DOHH2 (cell line): Measurements from ENCODE around the gene CDHR3.

Experiments
- H3F3A ChIP-seq: fragments of 200-600 bp; sonication (generic), shearing (Covaris generic); 2 replicates; pipeline ENCODE4 v1.6.0; 2016; ENCODE audit warnings: antibody characterized with exemption, mild to moderate bottlenecking; ENCODE audit not compliant: control insufficient read depth, insufficient read depth
- H3K27ac ChIP-seq: fragments of 200-600 bp; sonication (generic); 2 replicates; pipeline ENCODE4 v1.5.1; 2014; ENCODE audit warnings: low read depth, mild to moderate bottlenecking, low read length, moderate library complexity
- H3K27me3 ChIP-seq: fragments of 200-600 bp; sonication (generic); 2 replicates; pipeline ENCODE4 v1.6.1; 2014; ENCODE audit warnings: mild to moderate bottlenecking, low read length, mixed read lengths; ENCODE audit not compliant: control insufficient read depth
- H3K36me3 ChIP-seq: fragments of 200-600 bp; sonication (generic); 2 replicates; pipeline ENCODE4 v1.6.1; 2014; ENCODE audit warnings: mild to moderate bottlenecking, low read length, moderate library complexity, mixed read lengths; ENCODE audit not compliant: control insufficient read depth
- H3K4me1 ChIP-seq: fragments of 200-600 bp; sonication (generic); 2 replicates; pipeline ENCODE4 v1.6.1; 2014; ENCODE audit warnings: mild to moderate bottlenecking, low read length, mixed read lengths; ENCODE audit not compliant: control insufficient read depth
- H3K4me2 ChIP-seq: fragments of 200-600 bp; sonication (generic); 2 replicates; pipeline ENCODE4 v1.6.0; 2014; ENCODE audit warnings: mild to moderate bottlenecking, low read length, moderate library complexity
- H3K4me3 ChIP-seq: fragments of 200-600 bp; sonication (generic); 2 replicates; pipeline ENCODE4 v1.5.1; 2014; ENCODE audit warnings: mild to moderate bottlenecking, low read length, mixed read lengths
- H3K79me2 ChIP-seq: fragments of 200-600 bp; sonication (generic); 2 replicates; pipeline ENCODE4 v1.6.1; 2014; ENCODE audit warnings: mild to moderate bottlenecking, low read length, mixed read lengths; ENCODE audit not compliant: control insufficient read depth
- H3K9me2 ChIP-seq: fragments of 200-600 bp; sonication (generic); replicated peaks from 2 replicates; pipeline ENCODE4 v1.6.1; 2014; ENCODE audit warnings: mild to moderate bottlenecking, low read length, mixed read lengths; ENCODE audit not compliant: control insufficient read depth
- H3K9me3 ChIP-seq: fragments of 200-600 bp; sonication (generic); 2 replicates; pipeline ENCODE4 v1.6.1; 2014; ENCODE audit warnings: antibody characterized with exemption, low read length, mixed read lengths; ENCODE audit not compliant: control insufficient read depth, insufficient read depth
- H4K20me1 ChIP-seq: fragments of 200-600 bp; sonication (generic); 2 replicates; pipeline ENCODE4 v1.6.0; 2014; ENCODE audit warnings: low read depth, mild to moderate bottlenecking, antibody characterized with exemption, low read length, moderate library complexity; ENCODE audit not compliant: control insufficient read depth, insufficient read depth
- EZH2phosphoT487 ChIP-seq: fragments of 200-600 bp; sonication (generic); IDR thresholded peaks from 2 replicates; pipeline ENCODE4 v1.6.1; 2017; ENCODE audit warnings: borderline replicate concordance, mild to moderate bottlenecking, antibody characterized with exemption, low read length, moderate library complexity, mixed read lengths
- TF ChIP-seq, protein P1 (sequence below): fragments of 200-600 bp; sonication (generic); IDR thresholded peaks from one replicate; pipeline ENCODE4 v1.5.1; 2014; ENCODE audit warnings: antibody characterized with exemption, mild to moderate bottlenecking, low read depth, low read length; ENCODE audit not compliant: poor library complexity, severe bottlenecking

Gene CDHR3

DNA sequence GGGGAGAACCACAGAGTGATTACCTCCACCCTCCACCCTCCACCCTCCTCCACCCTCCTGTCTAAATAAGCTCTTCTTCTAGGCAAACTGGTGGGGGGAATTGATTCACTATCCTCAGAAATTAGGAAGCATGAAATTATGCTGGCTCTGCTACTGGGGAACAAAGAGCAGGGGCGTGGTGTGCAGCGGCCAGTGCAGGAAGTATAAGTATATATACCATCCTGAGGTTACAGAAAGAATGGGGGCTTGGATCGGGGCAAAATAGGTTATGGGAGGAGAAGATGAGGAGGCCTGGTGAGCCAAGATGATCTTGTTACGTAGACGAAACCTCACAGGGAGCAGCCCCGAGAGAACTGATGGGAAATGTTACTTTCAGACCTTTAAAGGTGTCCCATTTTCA, 100.0 kb downstream of the CDHR3 start:
- Histone ChIP-seq H3K4me1 (peaks cover 100% of the 10 kb centered on the region), H3K9me3 (peaks cover 18% of the 10 kb centered on the region), H3K27me3 (no peaks in the 10 kb centered on the region), H3K9me2 (no peaks in the 10 kb centered on the region), H3F3A (peaks cover 72% of the 10 kb centered on the region), H4K20me1 (no peaks in the 10 kb centered on the region), H3K36me3 (peaks cover 30% of the 10 kb centered on the region), H3K4me3 (peak overlapping the region; percentile 56), H3K79me2 (peaks cover 4% of the 10 kb centered on the region; the same call in 1 of the 2 replicates), H3K4me2 (peak overlapping the region; percentile 89), H3K27ac (peak overlapping the region; percentile 97)
- TF ChIP-seq EZH2phosphoT487: no peak
- TF ChIP-seq, protein P1, sequence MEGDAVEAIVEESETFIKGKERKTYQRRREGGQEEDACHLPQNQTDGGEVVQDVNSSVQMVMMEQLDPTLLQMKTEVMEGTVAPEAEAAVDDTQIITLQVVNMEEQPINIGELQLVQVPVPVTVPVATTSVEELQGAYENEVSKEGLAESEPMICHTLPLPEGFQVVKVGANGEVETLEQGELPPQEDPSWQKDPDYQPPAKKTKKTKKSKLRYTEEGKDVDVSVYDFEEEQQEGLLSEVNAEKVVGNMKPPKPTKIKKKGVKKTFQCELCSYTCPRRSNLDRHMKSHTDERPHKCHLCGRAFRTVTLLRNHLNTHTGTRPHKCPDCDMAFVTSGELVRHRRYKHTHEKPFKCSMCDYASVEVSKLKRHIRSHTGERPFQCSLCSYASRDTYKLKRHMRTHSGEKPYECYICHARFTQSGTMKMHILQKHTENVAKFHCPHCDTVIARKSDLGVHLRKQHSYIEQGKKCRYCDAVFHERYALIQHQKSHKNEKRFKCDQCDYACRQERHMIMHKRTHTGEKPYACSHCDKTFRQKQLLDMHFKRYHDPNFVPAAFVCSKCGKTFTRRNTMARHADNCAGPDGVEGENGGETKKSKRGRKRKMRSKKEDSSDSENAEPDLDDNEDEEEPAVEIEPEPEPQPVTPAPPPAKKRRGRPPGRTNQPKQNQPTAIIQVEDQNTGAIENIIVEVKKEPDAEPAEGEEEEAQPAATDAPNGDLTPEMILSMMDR: no peak

DNA sequence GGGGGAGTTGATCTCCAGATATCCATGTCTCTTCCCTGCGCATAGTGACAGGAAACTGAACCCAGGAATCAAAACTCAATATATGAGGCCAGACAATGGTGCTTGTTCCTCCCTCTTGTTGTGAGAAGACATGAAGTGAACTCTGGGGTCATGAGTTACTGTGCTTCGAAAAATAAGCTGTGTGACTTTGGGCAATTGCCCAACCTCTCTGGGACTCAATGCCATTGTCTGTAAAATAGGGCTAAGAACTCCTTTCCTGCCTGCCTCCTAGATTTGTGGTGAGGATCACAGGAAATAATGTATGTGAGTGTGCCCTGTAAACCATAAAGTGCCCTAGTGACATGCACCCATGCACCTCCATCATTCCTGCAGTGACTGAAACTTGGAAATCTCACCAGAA, 100.6 kb downstream of the CDHR3 start:
- Histone ChIP-seq H3K9me3 (peaks cover 18% of the 10 kb centered on the region), H3K36me3 (peaks cover 28% of the 10 kb centered on the region), H3K79me2 (peaks cover 6% of the 10 kb centered on the region), H3K9me2 (no peaks in the 10 kb centered on the region), H3F3A (peaks cover 73% of the 10 kb centered on the region), H3K4me2 (peak overlapping the region; percentile 89), H3K4me3 (peak overlapping the region; percentile 56), H3K27me3 (no peaks in the 10 kb centered on the region), H3K4me1 (peaks cover 100% of the 10 kb centered on the region), H3K27ac (peak overlapping the region; percentile 97), H4K20me1 (no peaks in the 10 kb centered on the region)
- TF ChIP-seq, protein P1: no peak
- TF ChIP-seq EZH2phosphoT487: no peak

DNA sequence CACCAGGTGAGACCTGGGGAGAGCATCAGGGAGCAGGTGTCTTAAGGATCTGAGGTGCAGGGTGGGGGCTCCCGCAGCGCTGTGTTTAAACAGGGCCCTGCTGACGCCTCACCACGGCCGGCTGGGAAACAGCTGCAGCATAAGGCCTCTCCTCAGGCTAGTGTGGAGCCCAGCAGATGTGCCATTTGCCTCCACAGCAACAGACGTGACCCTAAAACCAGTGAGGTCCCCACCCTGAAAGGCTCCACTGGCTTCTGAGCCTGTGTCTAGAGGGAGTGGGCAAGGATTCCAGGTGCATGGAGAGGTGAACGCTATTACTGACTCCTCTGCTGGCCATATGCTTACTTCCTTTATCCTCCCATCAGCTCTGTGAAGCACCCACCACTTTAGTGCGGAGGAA, 101.3 kb downstream of the CDHR3 start:
- Histone ChIP-seq H3K4me2 (peak overlapping the region; percentile 89), H3K4me1 (peaks cover 100% of the 10 kb centered on the region), H3K27ac (peak overlapping the region; percentile 97), H4K20me1 (no peaks in the 10 kb centered on the region), H3K36me3 (peaks cover 30% of the 10 kb centered on the region), H3K9me2 (no peaks in the 10 kb centered on the region), H3K79me2 (peaks cover 12% of the 10 kb centered on the region), H3K27me3 (no peaks in the 10 kb centered on the region), H3K9me3 (peaks cover 18% of the 10 kb centered on the region), H3F3A (peaks cover 71% of the 10 kb centered on the region), H3K4me3 (peak overlapping the region; percentile 56)
- TF ChIP-seq EZH2phosphoT487: no peak
- TF ChIP-seq, protein P1: peak; percentile 52
